ENCODE results near the gene COL26A1.
"Not testable (repeated sequence)": the region's sequence is repeated elsewhere in the genome, so short reads cannot be mapped to it uniquely, and the experiment has no call there.

COL26A1 gene

GRCh38 chr7:101474178-101474577 lies 111.5 kb downstream of the COL26A1 start:
- DNase-seq (no peak), ATAC-seq (no peak)
- Mint-ChIP-seq H3K27ac (no peak overlapping the region), H3K4me1 (no peaks in the 10 kb centered on the region), H3K27me3 (peaks cover 2% of the 10 kb centered on the region), H3K9me3 (peaks cover 5% of the 10 kb centered on the region), H3K4me3 (no peak overlapping the region), H3K36me3 (ENCODE audit: low read depth) (no peaks in the 10 kb centered on the region)

GRCh38 chr7:101475691-101476090 lies 113.0 kb downstream of the COL26A1 start:
- ATAC-seq; H3K4me3 Mint-ChIP-seq; H3K4me1 Mint-ChIP-seq; DNase-seq; H3K36me3 Mint-ChIP-seq (ENCODE audit: low read depth); H3K27me3 Mint-ChIP-seq; H3K27ac Mint-ChIP-seq: not testable (repeated sequence)
- H3K9me3 Mint-ChIP-seq, result peaks cover 20% of the 10 kb centered on the region

DNA sequence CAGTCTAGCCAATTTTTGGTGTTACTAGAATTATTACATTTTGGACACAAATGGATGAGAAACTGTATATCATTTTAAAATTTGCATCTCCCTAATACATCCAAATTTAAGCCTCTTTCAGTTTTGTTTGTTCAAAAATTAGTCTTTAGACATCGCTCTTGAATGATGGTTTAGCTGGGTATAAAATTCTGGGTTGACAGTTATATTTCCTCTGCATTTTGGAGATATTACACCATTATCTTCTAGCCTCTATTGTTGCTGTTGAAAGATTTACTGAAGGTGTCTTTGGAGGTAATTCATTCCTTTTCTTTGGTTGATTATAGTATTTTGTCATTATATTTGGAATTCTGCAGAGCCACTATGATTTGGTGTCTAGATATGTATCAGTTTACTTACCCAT lies 116.5 kb downstream of the COL26A1 start:
- ATAC-seq (no peak), DNase-seq (no peak)
- Mint-ChIP-seq H3K27ac (no peak overlapping the region), H3K4me3 (no peak overlapping the region), H3K27me3 (peaks cover 7% of the 10 kb centered on the region), H3K36me3 (ENCODE audit: low read depth) (no peaks in the 10 kb centered on the region), H3K9me3 (peaks cover 24% of the 10 kb centered on the region), H3K4me1 (no peaks in the 10 kb centered on the region)

GRCh38 chr7:101486056-101486432 lies 123.4 kb downstream of the COL26A1 start:
- not testable (repeated sequence) for H3K27me3 Mint-ChIP-seq; ATAC-seq; H3K4me1 Mint-ChIP-seq; DNase-seq; H3K36me3 Mint-ChIP-seq (ENCODE audit: low read depth); H3K27ac Mint-ChIP-seq; H3K9me3 Mint-ChIP-seq; H3K4me3 Mint-ChIP-seq

DNA sequence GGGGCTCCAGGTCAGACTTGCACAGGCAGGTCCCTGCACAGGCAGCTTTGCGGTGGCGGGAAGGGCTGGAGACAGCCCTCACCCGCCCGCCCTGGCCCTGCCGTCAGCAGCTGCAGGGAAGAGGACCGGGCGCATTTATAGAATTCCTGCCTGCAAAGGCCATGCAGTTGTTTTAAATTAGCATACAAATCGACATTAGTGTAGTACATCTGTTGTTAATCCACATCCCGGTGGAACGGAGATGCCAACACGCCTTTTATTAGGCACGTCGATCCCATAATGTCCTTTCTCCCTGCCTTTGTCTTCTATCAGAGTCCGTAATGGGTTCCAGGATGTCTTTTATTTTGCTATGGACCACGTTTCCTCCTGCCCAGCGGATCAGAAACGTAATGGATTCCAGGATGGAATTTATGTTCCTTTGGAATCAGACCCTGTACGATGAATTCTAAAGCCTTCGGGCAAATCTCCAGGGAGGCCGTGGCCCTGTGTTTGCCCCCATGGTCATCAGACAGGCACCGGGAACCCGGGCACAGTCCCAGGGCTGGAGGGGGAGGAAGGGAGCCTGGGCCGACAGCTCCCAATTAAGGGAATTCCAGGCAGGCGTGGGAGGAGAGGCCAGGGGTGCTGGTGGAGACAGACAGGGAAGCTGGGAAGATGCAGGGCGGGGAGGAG lies 123.9 kb downstream of the COL26A1 start:
- no peak overlapping the region for H3K4me3 Mint-ChIP-seq
- H3K36me3 Mint-ChIP-seq (ENCODE audit: low read depth), result no peaks in the 10 kb centered on the region
- no peaks in the 10 kb centered on the region for H3K9me3 Mint-ChIP-seq
- peaks cover 2% of the 10 kb centered on the region for H3K27me3 Mint-ChIP-seq
- H3K27ac Mint-ChIP-seq, result no peak overlapping the region
- DNase-seq, result no peak
- H3K4me1 Mint-ChIP-seq, result no peaks in the 10 kb centered on the region
- no peak for ATAC-seq

DNA sequence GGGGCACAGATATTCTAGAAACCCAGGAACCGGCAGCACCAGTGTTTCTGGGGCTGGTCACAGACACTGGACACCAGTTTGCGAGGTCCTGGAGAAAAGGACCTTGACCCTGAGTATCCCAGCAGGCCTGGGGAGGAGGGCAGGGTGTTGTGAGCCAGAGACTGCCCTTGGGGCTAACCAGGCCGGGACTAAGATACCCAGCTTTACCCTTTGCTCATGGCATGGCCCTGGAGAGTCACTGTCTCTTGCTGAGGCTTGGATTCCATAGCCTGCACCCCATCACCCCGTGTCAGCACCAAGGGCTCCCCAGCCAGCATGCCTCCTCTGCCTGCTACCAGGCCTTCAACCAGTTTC lies 124.4 kb downstream of the COL26A1 start:
- no peak overlapping the region for H3K27ac Mint-ChIP-seq
- no peaks in the 10 kb centered on the region for H3K4me1 Mint-ChIP-seq
- H3K4me3 Mint-ChIP-seq, result no peak overlapping the region
- DNase-seq (no peak), ATAC-seq (no peak)
- no peaks in the 10 kb centered on the region for H3K36me3 Mint-ChIP-seq (ENCODE audit: low read depth)
- H3K27me3 Mint-ChIP-seq, result peaks cover 2% of the 10 kb centered on the region
- H3K9me3 Mint-ChIP-seq, result no peaks in the 10 kb centered on the region

DNA sequence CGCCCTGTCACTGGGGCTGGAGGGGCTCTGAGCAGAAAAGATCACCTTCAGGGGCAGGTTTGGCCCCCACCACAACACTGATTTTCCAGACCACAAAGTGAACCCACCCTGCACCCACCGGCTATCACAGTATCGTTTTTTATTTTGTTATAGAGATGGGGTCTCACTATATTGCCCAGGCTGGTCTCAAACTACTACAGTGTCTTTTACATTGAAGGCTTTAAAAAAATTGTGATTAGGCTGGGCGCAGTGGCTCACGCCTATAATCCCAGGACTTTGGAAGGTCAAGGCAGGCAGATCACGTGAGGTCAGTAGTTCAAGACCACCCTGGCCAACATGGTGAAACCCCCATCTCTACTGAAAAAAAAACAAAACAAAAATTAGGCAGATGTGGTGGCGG lies 125.1 kb downstream of the COL26A1 start:
- no peaks in the 10 kb centered on the region for H3K9me3 Mint-ChIP-seq
- no peak for ATAC-seq
- no peak for DNase-seq
- H3K4me1 Mint-ChIP-seq, result no peaks in the 10 kb centered on the region
- no peaks in the 10 kb centered on the region for H3K36me3 Mint-ChIP-seq (ENCODE audit: low read depth)
- no peak overlapping the region for H3K27ac Mint-ChIP-seq
- no peak overlapping the region for H3K4me3 Mint-ChIP-seq
- peaks cover 2% of the 10 kb centered on the region for H3K27me3 Mint-ChIP-seq

DNA sequence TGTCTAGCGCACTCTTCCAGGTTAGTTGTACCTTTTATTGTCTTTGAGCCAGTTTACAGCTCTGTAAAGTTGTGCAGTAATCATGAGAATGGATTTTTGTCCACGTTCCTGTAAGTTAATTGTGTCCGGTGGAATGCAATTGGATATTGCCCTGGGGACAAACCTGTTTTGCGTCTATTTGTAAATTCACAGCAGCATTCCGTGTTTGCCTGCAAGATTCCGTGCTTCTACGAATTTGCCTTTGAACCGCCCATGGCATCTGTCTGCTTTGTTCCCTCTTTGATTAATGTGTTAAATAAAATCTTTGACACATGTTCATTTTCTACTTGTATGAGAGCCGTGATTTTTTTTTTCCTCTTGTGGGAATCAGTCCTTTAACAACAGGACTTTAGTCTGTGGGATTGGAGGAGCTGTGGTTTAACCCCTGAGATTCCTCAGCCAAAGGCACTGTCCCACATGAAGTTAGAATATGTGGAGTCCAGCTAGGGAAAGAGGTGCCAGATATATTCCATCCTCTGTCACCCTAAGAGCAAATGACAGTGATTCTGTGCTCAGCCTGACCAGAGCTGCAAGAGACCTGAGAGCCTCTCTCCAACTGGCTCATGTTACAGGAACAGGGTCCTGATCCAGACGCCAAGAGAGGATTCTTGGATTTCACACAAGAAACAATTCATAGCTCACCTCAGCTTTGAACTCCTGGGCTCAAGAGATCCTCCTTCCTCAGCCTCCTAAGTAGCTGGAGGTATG lies 126.3 kb downstream of the COL26A1 start:
- H3K4me3 Mint-ChIP-seq, result no peak overlapping the region

DNA sequence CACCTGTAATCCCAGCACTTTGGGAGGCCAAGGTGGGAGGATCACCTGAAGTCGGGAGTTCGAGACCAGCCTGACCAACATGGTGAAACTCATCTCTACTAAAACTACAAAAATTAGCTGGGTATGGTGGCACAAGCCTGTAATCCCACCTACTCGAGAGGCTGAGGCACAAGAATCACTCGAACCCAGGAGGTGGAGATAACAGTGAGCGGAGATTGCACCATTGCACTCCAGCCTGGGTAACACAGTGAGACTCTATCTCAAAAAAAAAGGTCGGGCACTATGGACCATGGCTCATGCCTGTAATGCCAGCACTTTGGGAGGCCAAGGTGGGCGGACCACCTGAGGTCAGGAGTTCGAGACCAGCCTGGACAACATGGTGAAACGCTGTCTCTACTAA lies 127.8 kb downstream of the COL26A1 start:
- not testable (repeated sequence) for H3K4me3 Mint-ChIP-seq; H3K27me3 Mint-ChIP-seq; H3K4me1 Mint-ChIP-seq; ATAC-seq; DNase-seq; H3K27ac Mint-ChIP-seq; H3K36me3 Mint-ChIP-seq (ENCODE audit: low read depth); H3K9me3 Mint-ChIP-seq

More for the DNA sequence above, 126.3 kb downstream of the COL26A1 start:
- H3K4me1 Mint-ChIP-seq, result no peaks in the 10 kb centered on the region
- no peaks in the 10 kb centered on the region for H3K9me3 Mint-ChIP-seq
- H3K36me3 Mint-ChIP-seq (ENCODE audit: low read depth), result no peaks in the 10 kb centered on the region
- no peak overlapping the region for H3K27ac Mint-ChIP-seq
- DNase-seq (no peak), ATAC-seq (no peak)
- H3K27me3 Mint-ChIP-seq, result peaks cover 2% of the 10 kb centered on the region

DNA sequence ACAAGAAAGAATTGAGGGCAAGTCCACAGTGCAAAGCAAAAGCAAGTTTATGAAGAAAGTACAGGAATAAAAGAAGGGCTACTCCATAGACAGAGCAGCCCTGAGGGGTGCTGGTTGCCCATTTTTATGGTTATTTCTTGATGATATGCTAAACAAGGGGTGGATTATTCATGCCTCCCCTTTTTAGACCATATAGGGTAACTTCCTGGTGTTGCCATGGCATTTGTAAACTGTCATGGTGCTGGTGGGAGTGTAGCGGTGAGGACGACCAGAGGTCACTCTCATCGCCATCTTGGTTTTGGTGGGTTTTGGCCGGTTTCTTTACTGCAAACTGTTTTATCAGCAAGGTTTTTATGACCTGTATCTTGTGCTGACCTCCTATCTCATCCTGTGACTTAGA lies 128.8 kb downstream of the COL26A1 start:
- not testable (repeated sequence) for H3K4me1 Mint-ChIP-seq; ATAC-seq; H3K27me3 Mint-ChIP-seq; H3K27ac Mint-ChIP-seq; H3K9me3 Mint-ChIP-seq; H3K36me3 Mint-ChIP-seq (ENCODE audit: low read depth); DNase-seq; H3K4me3 Mint-ChIP-seq

DNA sequence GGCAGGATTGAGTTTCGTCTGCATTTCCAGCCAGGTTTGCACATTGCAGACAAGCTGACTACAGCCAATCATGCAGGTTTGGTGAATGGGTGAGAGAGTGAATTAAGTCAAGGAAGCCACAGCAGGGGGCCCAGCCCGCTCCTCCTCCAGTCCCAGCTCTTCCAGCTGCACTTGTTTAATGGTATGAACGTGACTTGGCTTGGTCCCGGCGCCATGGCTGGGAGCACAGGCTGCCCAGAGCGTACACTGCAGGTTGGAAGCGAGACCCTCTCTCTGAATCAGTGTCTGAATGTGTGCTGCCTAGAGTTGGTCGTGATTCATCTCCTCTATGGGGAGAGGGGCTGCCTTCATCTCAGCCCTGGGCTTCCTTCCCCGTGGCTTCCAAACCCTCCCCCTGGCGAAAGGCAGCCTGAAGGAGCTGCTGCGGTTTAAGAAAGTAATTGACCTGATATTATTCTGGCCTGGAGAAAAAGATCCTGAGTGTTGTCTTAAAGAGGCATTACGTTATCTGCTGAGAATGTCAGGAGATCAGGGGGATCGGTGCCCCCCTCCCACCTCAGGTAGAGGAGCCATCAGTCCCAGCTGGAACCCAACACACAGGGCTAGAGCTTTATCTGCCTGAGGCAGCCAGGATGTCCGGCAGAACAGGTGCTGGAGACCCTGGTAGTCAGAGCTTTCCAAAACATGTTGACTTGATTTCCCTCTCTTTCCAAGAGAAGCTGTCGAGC lies 132.1 kb downstream of the COL26A1 start:
- Mint-ChIP-seq H3K4me1 (no peaks in the 10 kb centered on the region), H3K27me3 (no peaks in the 10 kb centered on the region), H3K27ac (no peak overlapping the region), H3K9me3 (no peaks in the 10 kb centered on the region), H3K36me3 (ENCODE audit: low read depth) (no peaks in the 10 kb centered on the region), H3K4me3 (no peak overlapping the region)
- ATAC-seq (no peak), DNase-seq (no peak)

DNA sequence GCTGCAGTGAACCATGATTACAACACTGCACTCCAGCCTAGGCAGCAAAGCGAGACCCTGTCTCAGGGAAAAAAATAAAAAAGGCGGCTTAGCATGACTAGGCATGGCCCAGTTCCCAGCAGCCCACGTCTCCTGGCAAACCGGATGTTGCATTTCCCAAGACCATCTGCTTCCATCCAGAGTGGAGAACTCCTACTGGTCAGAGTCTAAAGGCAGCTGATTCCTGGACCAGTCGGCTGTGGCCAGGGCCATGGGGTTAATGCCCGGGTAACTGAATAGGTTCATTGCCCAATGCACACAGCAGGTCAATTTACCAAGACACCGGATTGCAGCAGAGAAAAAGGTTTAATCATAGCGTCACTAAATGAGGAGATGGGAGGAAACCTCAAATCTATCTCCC lies 133.3 kb downstream of the COL26A1 start:
- no peak overlapping the region for H3K4me3 Mint-ChIP-seq
- H3K4me1 Mint-ChIP-seq, result no peaks in the 10 kb centered on the region
- no peak for DNase-seq
- no peak for ATAC-seq
- H3K27me3 Mint-ChIP-seq, result no peaks in the 10 kb centered on the region
- no peaks in the 10 kb centered on the region for H3K36me3 Mint-ChIP-seq (ENCODE audit: low read depth)
- no peak overlapping the region for H3K27ac Mint-ChIP-seq
- H3K9me3 Mint-ChIP-seq, result no peaks in the 10 kb centered on the region

DNA sequence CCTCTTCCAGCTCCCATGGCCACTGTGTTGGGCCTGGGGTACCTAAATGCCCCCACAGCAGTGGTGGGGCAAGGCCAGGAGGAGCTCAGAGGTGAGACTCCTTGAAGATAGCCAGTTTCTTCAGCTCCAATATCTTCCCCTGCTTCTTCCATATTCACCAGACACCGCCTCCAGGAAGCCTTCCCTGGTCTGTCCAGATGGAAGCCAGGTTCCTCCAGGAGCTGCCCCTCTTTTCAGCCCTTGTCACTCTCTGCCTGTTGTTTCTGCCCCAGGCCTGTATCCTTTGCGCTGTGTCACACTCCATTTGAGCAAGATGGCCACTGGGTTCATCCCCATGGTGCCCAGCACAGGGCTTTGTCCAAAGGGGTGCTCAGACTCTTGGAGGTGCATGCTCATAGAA lies 138.7 kb downstream of the COL26A1 start:
- no peak overlapping the region for H3K27ac Mint-ChIP-seq

DNA sequence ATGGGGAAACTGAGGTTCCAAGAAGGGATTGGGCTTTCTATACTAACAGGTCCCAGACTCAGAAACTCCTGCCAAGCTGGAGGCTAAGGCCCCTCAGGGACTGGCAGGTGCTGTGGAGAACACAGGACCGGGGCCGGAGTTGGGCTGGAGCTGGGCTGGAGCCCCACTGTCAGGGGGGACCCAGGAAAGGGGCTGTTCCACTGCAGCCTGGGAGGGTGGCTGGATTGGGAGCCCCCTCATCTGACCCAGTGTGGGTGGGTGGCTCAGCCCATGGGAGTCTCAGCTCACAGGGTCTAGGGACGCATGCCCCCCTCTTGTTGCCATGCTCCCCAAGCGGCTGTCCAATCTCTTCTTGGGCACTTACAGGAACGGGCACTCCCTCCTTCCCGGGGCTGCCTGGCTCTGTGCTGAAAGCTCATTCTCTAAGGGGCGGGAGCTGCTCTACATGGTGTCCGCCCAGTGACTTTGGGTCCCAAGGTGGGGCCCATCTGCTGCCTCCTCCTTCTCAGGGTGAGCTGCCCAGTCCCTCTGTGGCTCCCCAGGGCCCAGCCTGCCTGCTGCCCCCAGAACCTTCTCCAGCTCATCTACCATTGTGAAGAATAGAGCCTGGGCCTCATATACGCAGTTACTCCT lies 139.9 kb downstream of the COL26A1 start:
- H3K4me1 Mint-ChIP-seq, result peaks cover 1% of the 10 kb centered on the region
- no peak for DNase-seq
- no peak for ATAC-seq
- no peak overlapping the region for H3K27ac Mint-ChIP-seq
- H3K4me3 Mint-ChIP-seq, result no peak overlapping the region
- no peaks in the 10 kb centered on the region for H3K36me3 Mint-ChIP-seq (ENCODE audit: low read depth)
- H3K27me3 Mint-ChIP-seq, result no peaks in the 10 kb centered on the region
- H3K9me3 Mint-ChIP-seq, result no peaks in the 10 kb centered on the region

More for the DNA sequence above, 138.7 kb downstream of the COL26A1 start:
- no peak overlapping the region for H3K4me3 Mint-ChIP-seq
- ATAC-seq, result no peak
- H3K27me3 Mint-ChIP-seq, result no peaks in the 10 kb centered on the region
- H3K36me3 Mint-ChIP-seq (ENCODE audit: low read depth), result no peaks in the 10 kb centered on the region
- H3K9me3 Mint-ChIP-seq, result no peaks in the 10 kb centered on the region
- no peak for DNase-seq
- H3K4me1 Mint-ChIP-seq, result no peaks in the 10 kb centered on the region

GRCh38 chr7:101505510-101505909 lies 142.8 kb downstream of the COL26A1 start:
- not testable (repeated sequence) for H3K27ac Mint-ChIP-seq; H3K9me3 Mint-ChIP-seq; H3K4me1 Mint-ChIP-seq; ATAC-seq; DNase-seq; H3K27me3 Mint-ChIP-seq; H3K36me3 Mint-ChIP-seq (ENCODE audit: low read depth); H3K4me3 Mint-ChIP-seq

Measured in activated naive CD8-positive, alpha-beta T cell treated with anti-CD3 and anti-CD28 coated beads, Interleukin-2, amount 50 U/mL, for 24 hours (primary cell).